Retinal pigment epithelial cell (primary cell): ENCODE measurements around the gene GPR62.

ENCODE experiments used
- DNase-seq: peaks from one replicate; pipeline ENCODE4 v3.0.0-alpha.2; 2010; ENCODE audit warnings: low read depth
- H3K4me3 ChIP-seq: 2 replicates; pipeline ENCODE4 v1.5.1; 2011; ENCODE audit warnings: mild to moderate bottlenecking, low read length, control low read depth, moderate library complexity
- CTCF ChIP-seq: conservative IDR thresholded peaks from 2 replicates; pipeline ENCODE4 v1.5.1; 2011; ENCODE audit warnings: low read depth, low read length, control low read depth, inconsistent platforms

GPR62 gene

GRCh38 chr3:51945031-51945840 lies 9.9 kb upstream of the GPR62 start:
- no peak overlapping the region for H3K4me3 ChIP-seq
- no peak for DNase-seq
- no peak for TF ChIP-seq CTCF

GRCh38 chr3:51945926-51946705 lies 9.1 kb upstream of the GPR62 start:
- H3K4me3 ChIP-seq: no peak overlapping the region
- no peak for TF ChIP-seq CTCF
- DNase-seq: no peak

- no peak for DNase-seq
Measured at GRCh38 chr3:51946796-51947195, 8.4 kb upstream of the GPR62 start.

GRCh38 chr3:51947215-51947900 lies 7.8 kb upstream of the GPR62 start:
- DNase-seq: no peak
- TF ChIP-seq CTCF: no peak
- H3K4me3 ChIP-seq: no peak overlapping the region

More at GRCh38 chr3:51946796-51947195, 8.4 kb upstream of the GPR62 start:
- no peak for TF ChIP-seq CTCF
- H3K4me3 ChIP-seq: no peak overlapping the region

GRCh38 chr3:51948016-51948580 lies 7.1 kb upstream of the GPR62 start:
- H3K4me3 ChIP-seq: no peak overlapping the region
- DNase-seq: no peak
- no peak for TF ChIP-seq CTCF

GRCh38 chr3:51949121-51949520 lies 6.1 kb upstream of the GPR62 start:
- DNase-seq: no peak
- TF ChIP-seq CTCF: no peak

More at GRCh38 chr3:51949121-51949520, 6.1 kb upstream of the GPR62 start:
- H3K4me3 ChIP-seq: no peak overlapping the region
